ENCODE data around the gene ADAMTSL1. TPM values are rescaled to one million over a fixed set of nuclear protein-coding genes. Genes with fewer than 3 reads are reported as not detected.

ADAMTSL1 gene
- total RNA-seq, 4 donors from 2014 or later, result 2.0 to 7.3 (median 3.7) TPM

GRCh38 chr9:18720691-18721090, 246.7 kb downstream of the ADAMTSL1 start:
- no peak for DNase-seq (ENCODE audit: low spot score)
- ATAC-seq (ENCODE audit: low FRiP score), result no peak
- TF ChIP-seq, protein P1, sequence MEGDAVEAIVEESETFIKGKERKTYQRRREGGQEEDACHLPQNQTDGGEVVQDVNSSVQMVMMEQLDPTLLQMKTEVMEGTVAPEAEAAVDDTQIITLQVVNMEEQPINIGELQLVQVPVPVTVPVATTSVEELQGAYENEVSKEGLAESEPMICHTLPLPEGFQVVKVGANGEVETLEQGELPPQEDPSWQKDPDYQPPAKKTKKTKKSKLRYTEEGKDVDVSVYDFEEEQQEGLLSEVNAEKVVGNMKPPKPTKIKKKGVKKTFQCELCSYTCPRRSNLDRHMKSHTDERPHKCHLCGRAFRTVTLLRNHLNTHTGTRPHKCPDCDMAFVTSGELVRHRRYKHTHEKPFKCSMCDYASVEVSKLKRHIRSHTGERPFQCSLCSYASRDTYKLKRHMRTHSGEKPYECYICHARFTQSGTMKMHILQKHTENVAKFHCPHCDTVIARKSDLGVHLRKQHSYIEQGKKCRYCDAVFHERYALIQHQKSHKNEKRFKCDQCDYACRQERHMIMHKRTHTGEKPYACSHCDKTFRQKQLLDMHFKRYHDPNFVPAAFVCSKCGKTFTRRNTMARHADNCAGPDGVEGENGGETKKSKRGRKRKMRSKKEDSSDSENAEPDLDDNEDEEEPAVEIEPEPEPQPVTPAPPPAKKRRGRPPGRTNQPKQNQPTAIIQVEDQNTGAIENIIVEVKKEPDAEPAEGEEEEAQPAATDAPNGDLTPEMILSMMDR (IDR thresholded peaks at IDR 0.05), result no peak

DNA sequence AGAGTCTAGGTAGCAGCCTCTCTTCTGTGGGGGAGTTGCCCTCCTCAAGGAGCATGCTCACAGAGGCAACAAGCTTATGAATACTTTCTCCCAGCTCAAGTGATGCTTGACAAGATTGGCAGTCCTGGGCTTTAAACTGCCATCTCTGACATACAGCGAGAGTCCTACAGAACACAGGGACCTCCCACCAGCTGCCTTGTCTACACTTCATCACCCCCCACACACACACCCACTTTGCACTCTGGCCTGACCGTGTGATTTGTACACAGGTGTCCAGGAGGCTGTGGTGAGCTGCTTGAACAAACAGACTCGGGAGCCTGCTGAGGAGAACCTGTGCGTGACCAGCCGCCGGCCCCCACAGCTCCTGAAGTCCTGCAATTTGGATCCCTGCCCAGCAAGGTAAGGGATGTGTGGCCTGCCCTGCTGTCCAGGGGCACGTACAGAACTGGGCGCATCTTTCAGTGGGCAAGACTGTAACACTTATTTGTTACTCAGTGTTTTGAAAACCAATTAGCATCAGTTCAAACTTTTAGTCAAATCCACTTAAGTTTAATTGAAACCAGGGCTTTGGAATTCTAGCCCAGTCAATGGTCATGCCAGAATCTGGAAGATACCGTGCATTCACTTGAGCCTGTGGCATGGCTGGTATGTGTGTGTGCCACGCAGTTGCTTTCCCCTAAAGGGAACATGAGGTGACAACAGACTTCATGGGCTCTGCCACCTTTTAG, 247.5 kb downstream of the ADAMTSL1 start:
- TF ChIP-seq, protein P1 (IDR thresholded peaks at IDR 0.05), result no peak
- no peak for ATAC-seq (ENCODE audit: low FRiP score)
- no peak for DNase-seq (ENCODE audit: low spot score)

GRCh38 chr9:18721995-18722310, 248.0 kb downstream of the ADAMTSL1 start:
- TF ChIP-seq, protein P1 (IDR thresholded peaks at IDR 0.05), result no peak
- ATAC-seq (ENCODE audit: low FRiP score) (no peak), DNase-seq (ENCODE audit: low spot score) (no peak)

- no peak for DNase-seq (ENCODE audit: low spot score)
- no peak for ATAC-seq (ENCODE audit: low FRiP score)
- TF ChIP-seq, protein P1 (IDR thresholded peaks at IDR 0.05), result no peak
Measured at GRCh38 chr9:18722882-18723281, 248.9 kb downstream of the ADAMTSL1 start.

DNA sequence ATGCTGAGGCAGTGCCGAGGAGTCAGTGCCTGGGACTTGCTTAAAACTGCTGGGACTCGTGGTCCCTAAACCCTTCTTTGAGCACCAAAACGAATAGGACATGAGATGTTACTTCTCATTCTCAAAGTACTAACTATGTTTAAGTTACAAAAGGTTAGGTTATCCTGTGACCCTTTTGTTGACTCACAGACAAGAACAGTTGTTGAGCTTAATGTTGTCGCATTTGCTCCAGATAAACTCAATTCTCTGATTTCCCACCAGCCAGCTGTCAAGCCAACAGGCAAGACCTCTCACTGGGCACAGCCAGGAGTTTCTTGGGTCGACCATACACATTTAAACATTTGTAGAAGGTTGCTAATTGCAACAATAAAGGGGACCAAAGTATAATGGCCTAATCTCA, 249.4 kb downstream of the ADAMTSL1 start:
- DNase-seq (ENCODE audit: low spot score), result no peak
- ATAC-seq (ENCODE audit: low FRiP score), result no peak
- TF ChIP-seq, protein P1 (IDR thresholded peaks at IDR 0.05), result no peak

- ATAC-seq (ENCODE audit: low FRiP score) (no peak), DNase-seq (ENCODE audit: low spot score) (no peak)
- TF ChIP-seq, protein P1 (IDR thresholded peaks at IDR 0.05), result no peak
Measured at GRCh38 chr9:18726546-18726945, 252.6 kb downstream of the ADAMTSL1 start.

DNA sequence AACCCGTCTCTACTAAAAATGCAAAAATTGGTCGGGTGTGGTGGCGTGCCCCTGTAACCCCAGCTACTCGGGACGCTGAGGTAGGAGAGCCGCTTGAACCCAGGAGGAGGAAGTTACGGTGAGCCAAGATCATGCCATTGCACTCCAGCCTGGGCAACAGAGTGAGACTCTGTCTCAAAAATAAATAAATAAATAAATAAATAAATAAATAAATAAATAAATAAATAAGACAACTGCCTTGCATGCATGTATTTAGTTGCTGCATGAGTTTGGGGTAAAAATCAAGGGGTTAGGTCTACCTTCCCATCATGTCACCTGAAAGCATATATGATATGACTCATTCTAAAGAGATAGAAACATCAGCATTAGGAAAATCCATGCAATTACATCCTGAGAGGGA, 254.0 kb downstream of the ADAMTSL1 start:
- TF ChIP-seq, protein P1 (IDR thresholded peaks at IDR 0.05), result no peak
- DNase-seq (ENCODE audit: low spot score) (no peak), ATAC-seq (ENCODE audit: low FRiP score) (no peak)

All from omental fat pad (tissue), 4 donors.